Ecto neural progenitor cell (in vitro differentiated cells): Measurements from ENCODE around the gene HOXA5.

Experiments
- DNase-seq: peaks from one replicate; pipeline ENCODE4 v3.0.0-alpha.2; 2018; ENCODE audit warnings: low spot score

HOXA5 gene

DNA sequence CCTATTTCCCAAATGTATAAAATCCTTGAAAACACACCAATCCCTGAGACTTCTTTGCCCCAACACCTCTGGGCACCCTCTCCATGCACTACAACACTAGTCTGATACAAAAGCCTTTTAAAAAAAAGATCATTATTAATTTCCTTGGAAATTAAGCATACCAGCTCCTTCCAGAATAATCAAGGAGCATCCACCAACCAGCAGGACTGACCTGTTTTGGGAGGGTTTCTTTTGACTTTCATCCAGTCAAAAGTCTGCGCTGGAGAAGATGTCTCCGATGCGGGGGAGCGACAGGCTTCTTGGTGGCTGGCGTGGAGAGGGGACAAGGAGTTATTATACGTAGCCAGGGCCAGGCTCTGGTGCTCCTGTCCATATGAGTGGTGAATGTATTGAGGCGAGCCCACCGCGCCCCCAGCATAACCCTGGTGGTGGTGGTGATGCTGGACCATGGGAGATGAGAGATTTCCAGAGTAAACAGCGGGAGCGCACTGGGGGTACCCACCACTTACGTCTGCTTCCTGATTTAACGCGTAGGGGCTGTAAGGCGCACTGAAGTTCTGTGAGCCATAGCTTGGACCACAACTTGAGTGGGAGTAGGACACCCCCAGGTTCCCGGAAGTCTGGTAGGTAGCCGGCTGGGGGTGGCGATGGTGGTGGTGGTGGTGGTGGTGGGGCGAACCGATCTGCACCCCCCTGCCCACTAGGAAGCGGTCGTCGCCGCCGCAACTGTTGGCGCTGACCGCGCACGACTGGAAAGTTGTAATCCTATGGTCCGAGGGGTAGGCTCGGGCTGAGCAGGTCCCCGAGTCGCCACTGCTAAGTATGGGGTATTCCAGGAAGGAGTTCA is 48.2 kb downstream of the HOXA5 start:
- DNase-seq, result no peak

DNA sequence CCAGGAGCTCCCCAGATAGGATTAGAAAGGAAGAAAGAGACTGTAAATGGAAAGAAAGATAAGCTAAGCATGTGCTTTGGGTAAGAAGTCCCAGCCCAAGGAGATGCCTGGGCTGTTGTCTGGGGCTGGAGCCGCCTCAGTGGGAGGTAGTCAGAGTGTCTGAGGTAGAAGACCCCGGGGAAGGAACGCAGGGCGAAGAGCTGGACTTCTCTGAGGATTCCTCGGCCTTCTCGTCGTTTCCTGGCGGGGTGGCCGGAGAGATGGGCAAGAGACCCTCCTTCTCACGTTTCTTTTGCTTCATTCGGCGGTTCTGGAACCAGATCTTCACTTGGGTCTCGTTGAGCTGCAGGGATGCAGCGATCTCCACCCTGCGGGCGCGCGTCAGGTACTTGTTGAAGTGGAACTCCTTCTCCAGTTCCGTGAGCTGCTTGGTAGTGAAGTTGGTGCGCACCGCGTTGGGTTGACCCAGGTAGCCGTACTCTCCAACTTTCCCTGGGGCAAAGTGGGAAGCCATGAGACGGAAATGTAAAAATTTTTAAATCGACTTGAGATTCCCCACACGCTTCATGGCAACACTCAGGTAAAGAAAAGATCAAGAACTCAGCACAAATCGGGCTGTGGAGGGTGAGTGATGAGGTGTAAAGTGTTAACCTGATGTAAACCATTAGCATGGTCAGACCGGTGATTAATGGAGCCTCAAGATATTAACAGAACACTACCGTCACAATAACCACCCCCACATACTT is 49.0 kb downstream of the HOXA5 start:
- DNase-seq, result no peak

DNA sequence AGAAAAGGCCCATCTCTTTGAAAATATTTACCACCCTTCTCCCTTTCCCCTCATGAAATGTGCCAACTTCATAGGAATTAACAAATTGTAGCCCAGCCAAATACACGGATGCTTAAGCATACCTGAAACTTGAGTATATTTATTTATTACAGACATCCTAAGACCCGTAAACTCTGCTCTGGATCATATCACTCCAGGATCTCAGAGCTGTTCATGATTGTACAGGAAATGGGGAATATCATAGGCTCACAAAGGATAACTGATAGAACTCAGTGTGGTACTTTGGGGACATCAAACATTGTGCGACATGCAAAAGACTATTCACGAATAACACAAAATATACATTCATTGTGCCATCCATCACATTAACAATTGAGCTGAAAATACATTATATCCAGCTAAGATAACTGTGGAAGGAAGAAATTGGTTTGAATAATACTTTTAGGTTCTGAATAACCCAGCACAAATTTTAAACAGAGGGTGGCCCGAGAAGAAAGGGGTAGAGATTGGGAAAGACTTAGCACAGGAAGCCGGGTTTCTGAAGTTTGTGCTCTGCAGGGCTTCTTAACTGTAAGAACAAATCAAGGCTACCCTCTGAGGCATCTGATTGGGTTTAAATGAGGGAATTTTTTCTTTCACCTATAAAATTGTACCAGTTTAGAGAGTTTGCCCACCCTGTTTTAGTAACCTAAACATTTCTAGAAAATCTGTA is 50.1 kb downstream of the HOXA5 start:
- DNase-seq, result no peak

- DNase-seq, result no peak
Observed at GRCh38 chr7:27092819-27093110, 50.7 kb downstream of the HOXA5 start.

GRCh38 chr7:27091941-27092818 is 51.3 kb downstream of the HOXA5 start:
- DNase-seq, result no peak

DNA sequence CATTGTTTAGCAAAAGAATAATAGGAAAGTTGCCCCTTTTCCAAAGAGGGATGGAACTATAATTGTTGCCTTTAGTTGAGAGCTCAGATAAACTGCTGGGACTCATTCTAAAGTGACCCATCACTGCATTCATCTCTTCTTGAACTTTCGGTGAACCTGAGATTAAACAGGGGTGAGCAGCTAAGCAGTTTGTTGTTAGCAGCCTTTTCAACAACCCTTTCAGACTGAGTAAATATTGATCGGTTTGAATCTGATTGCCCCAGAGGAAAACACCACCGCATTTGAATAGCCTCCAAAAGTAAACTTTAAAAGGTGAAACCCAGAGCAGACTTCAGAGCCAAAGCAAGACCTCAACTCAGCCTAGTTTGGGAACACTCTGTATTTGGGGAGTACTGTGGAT is 52.4 kb downstream of the HOXA5 start:
- DNase-seq, result no peak
